Left ventricle myocardium inferior (tissue), 1 donor: ENCODE measurements around the gene HMG20A. TPM values are rescaled to one million over a fixed set of nuclear protein-coding genes. Genes with fewer than 3 reads are reported as not detected.

ENCODE experiments used
- DNase-seq: peaks from one replicate; pipeline ENCODE4 v3.0.0-alpha.2; 2020
- H3K27ac ChIP-seq: fragments of 200-600 bp; replicated peaks from 2 replicates; pipeline ENCODE4 v1.8.0; 2021
- H3K27me3 ChIP-seq: fragments of 200-600 bp; 2 replicates; pipeline ENCODE4 v1.8.0; 2021; ENCODE audit warnings: low read depth
- H3K36me3 ChIP-seq: fragments of 200-600 bp; 2 replicates; pipeline ENCODE4 v1.8.0; 2021
- H3K4me1 ChIP-seq: fragments of 200-600 bp; 2 replicates; pipeline ENCODE4 v1.8.0; 2021
- H3K4me3 ChIP-seq: fragments of 200-600 bp; 2 replicates; pipeline ENCODE4 v1.8.0; 2021; ENCODE audit warnings: mild to moderate bottlenecking, moderate library complexity
- H3K9me3 ChIP-seq: fragments of 200-600 bp; replicated peaks from 2 replicates; pipeline ENCODE4 v1.8.0; 2021
- intact Hi-C: fragments of 100-400 bp; cut with micrococcal nuclease; formaldehyde crosslinking; loops from one replicate; pipeline ENCODE4 v1.11.0; 2022
- total RNA-seq: library from RNA; stranded (reverse); fragmentation: NEBNext Ultra II Directional; extraction: Animal tissue kit (Norgen Biotek cat#: 25700); gene quantifications from one replicate; pipeline ENCODE4 v1.2.1, GENCODE V29; 2021
- TF ChIP-seq, protein P1 (sequence below): fragments of 200-600 bp; IDR thresholded peaks from 2 replicates; pipeline ENCODE4 v1.8.0; 2021; ENCODE audit warnings: antibody characterized with exemption, mild to moderate bottlenecking, borderline replicate concordance
- donor health status: DM: no; HTN: yes; CAD: no; lungs with severe emphysema.

Gene HMG20A
- total RNA-seq, 1 donor from 2014 or later, result 30.5 TPM

DNA sequence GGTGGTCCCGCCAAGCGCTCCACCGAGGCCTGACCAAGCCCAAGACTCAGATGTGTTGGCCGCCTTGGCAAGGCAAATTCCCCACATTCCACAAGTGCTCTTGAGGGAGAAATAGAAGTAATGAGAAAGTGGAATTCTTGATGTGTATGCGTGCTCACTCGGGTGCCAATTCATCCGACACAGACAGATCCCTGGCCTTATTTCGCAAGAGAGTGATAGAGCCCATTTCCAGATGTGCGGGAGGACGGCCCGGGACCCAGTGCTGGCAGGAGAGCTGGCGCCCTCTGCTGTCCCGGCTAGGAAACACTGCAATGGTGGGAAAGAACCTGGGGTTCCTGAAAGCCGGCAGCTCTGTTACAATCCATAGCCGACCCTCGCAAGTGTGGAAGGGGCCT lies 76.0 kb downstream of the HMG20A start:
- Histone ChIP-seq H3K4me3 (peak overlapping the region; percentile 50), H3K9me3 (no peaks in the 10 kb centered on the region), H3K36me3 (no peaks in the 10 kb centered on the region), H3K27ac (peak overlapping the region; percentile 95), H3K4me1 (peaks cover 95% of the 10 kb centered on the region), H3K27me3 (no peaks in the 10 kb centered on the region)
- intact Hi-C loops, result no loop called here
- TF ChIP-seq, protein P1, sequence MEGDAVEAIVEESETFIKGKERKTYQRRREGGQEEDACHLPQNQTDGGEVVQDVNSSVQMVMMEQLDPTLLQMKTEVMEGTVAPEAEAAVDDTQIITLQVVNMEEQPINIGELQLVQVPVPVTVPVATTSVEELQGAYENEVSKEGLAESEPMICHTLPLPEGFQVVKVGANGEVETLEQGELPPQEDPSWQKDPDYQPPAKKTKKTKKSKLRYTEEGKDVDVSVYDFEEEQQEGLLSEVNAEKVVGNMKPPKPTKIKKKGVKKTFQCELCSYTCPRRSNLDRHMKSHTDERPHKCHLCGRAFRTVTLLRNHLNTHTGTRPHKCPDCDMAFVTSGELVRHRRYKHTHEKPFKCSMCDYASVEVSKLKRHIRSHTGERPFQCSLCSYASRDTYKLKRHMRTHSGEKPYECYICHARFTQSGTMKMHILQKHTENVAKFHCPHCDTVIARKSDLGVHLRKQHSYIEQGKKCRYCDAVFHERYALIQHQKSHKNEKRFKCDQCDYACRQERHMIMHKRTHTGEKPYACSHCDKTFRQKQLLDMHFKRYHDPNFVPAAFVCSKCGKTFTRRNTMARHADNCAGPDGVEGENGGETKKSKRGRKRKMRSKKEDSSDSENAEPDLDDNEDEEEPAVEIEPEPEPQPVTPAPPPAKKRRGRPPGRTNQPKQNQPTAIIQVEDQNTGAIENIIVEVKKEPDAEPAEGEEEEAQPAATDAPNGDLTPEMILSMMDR, result peak; percentile 95
- peak; percentile 91 for DNase-seq

DNA sequence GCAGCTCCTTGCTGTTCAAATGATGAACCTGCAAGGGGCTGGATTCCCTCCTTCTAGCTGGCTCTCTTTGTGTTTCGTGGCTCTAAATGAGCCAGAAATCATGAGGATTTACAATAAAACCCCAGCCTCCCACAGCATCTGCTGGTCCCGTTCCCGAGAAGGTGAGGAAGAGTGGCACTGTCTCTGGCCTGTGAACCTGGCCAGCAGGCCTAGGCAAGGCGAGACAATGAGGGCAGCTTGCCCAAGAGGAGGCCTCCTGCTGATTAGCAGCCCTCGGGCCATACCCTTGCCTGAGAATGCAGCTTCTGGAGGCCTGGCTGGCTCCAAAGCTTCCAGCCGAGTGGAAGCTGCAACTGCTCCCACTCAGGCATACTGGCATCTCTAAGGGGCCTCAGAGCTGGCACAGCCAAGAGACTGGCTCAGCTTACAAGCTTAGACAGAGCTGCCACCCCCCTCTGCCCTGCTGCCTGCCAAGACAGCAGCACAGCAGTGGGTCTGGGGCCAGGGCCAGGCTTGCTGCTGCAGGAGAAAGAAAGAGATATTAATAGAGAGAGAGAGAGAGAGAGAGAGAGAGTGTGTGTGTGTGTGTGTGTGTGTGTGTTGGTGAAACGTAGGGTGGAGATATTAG lies 76.5 kb downstream of the HMG20A start:
- H3K4me3 ChIP-seq, result peak overlapping the region; percentile 50
- no peaks in the 10 kb centered on the region for H3K36me3 ChIP-seq
- intact Hi-C loops, result no loop called here
- H3K9me3 ChIP-seq, result no peaks in the 10 kb centered on the region
- no peaks in the 10 kb centered on the region for H3K27me3 ChIP-seq
- TF ChIP-seq, protein P1, result peak; percentile 20
- peaks cover 91% of the 10 kb centered on the region for H3K4me1 ChIP-seq
- H3K27ac ChIP-seq, result peak overlapping the region; percentile 95
- DNase-seq, result peak; percentile 85

DNA sequence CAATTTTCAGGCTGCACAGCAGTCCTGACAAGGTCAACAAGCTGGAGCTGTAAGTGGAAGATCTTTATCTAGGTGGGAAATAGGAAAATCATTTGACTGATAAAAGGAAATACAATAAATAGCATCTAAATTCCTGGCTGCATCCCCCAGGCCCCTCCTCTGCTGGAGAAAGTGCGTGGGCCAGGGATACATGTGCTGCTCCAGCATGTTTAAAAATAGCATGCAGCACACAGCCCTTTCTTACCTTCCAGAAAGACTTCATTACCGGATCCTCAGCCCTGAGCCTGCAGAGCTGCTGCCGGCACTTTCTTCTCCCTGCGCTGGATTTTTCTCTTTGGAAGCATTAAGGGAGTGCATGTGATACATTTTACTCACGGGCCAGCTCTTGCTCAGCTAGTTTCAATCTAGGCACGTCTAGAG lies 77.3 kb downstream of the HMG20A start:
- Histone ChIP-seq H3K9me3 (no peaks in the 10 kb centered on the region), H3K36me3 (no peaks in the 10 kb centered on the region), H3K4me3 (peak overlapping the region; percentile 50), H3K4me1 (peaks cover 84% of the 10 kb centered on the region), H3K27me3 (no peaks in the 10 kb centered on the region), H3K27ac (peak overlapping the region; percentile 95)
- TF ChIP-seq, protein P1, result no peak
- intact Hi-C loops, result no loop called here
- no peak for DNase-seq

DNA sequence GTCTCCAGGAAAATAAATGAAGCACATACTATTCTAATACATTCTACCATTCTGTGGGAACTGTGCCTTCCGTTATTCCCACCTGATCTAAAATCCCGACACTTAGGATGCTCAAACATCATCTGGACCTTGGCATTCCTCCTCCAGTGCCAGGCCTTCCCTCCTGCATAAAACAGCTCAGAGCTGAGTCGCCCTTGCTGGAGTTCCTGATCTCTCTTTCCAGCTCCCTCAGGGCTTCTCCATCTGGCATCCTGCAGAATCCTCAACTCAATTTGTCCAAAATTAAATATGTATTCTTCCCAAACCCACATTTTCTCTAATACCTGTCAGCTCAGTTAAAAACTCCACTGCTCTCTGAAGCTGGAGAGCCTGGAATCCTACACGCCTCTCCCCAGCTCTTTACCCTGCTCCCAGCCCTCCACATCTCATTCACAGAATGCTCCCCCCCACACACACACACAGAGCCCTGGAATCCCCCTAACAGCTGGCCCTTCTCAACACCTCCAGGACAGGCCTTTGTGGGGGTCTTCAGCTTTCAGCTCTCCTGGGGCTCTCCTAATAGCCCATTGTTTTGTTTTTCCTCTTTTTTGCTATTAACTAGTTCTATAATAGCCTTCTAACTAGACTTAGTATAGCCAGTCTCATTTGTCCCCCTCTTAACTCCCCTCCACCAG lies 78.5 kb downstream of the HMG20A start:
- intact Hi-C loops, result no loop called here
- peak overlapping the region; percentile 95 for H3K27ac ChIP-seq
- H3K4me1 ChIP-seq, result peaks cover 76% of the 10 kb centered on the region

DNA sequence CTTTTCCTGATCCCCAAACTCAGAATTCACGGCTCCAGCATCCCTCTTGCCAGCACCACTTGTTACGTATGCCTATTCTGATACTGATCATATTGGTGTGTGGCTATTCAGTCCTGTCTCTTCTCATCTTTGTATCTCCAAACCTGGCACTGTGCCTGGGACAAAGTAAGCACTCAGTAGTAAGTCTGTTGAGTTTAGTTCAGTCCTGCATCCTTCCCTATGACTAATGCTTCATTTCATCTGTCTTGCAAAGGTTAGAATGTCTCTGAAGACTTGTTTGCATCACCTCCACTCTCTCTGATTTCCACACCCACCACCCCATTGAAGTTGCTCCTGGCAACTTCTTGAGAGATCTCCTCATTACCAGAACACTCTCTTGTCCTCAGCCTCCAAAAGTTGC lies 80.3 kb downstream of the HMG20A start:
- intact Hi-C loops, result no loop called here
- Histone ChIP-seq H3K4me1 (peaks cover 76% of the 10 kb centered on the region), H3K9me3 (no peaks in the 10 kb centered on the region), H3K4me3 (no peak overlapping the region), H3K27me3 (no peaks in the 10 kb centered on the region), H3K27ac (no peak overlapping the region), H3K36me3 (no peaks in the 10 kb centered on the region)
- TF ChIP-seq, protein P1, result no peak
- DNase-seq, result no peak

More for the DNA sequence above, 78.5 kb downstream of the HMG20A start:
- H3K36me3 ChIP-seq, result no peaks in the 10 kb centered on the region
- no peaks in the 10 kb centered on the region for H3K9me3 ChIP-seq
- TF ChIP-seq, protein P1, result no peak
- H3K27me3 ChIP-seq, result no peaks in the 10 kb centered on the region
- no peak for DNase-seq
- no peak overlapping the region for H3K4me3 ChIP-seq
